GM23338 (cell line): ENCODE measurements around the gene ADGRG7. TPM values are rescaled to one million over a fixed set of nuclear protein-coding genes. Genes with fewer than 3 reads are reported as not detected.

Experiments
- ATAC-seq: fragments of 200-7000 bp; cut with Tn5 transposase; 3 replicates; pipeline ENCODE4 v1.9.1; 2020
- DNase-seq: peaks from one replicate; pipeline ENCODE4 v3.0.0-alpha.2; 2015; ENCODE audit warnings: low spot score
- H2AFZ ChIP-seq: fragments of 200-600 bp; sonication (generic); 2 replicates; pipeline ENCODE4 v1.8.0; 2016; ENCODE audit warnings: antibody characterized with exemption, mild to moderate bottlenecking, moderate library complexity
- H3F3A ChIP-seq: fragments of 200-600 bp; sonication (generic); replicated peaks from 2 replicates; pipeline ENCODE4 v1.8.0; 2017; ENCODE audit warnings: antibody characterized with exemption, mixed run types, low read depth
- H3K27ac ChIP-seq: fragments of 200-600 bp; sonication (generic); 2 replicates; pipeline ENCODE4 v1.6.1; 2016; ENCODE audit warnings: low read depth
- H3K27me3 ChIP-seq: fragments of 200-600 bp; sonication (generic); 2 replicates; pipeline ENCODE4 v1.8.0; 2016; ENCODE audit warnings: mild to moderate bottlenecking, mixed run types, moderate library complexity; ENCODE audit not compliant: insufficient read depth
- H3K36me3 ChIP-seq: fragments of 200-600 bp; sonication (generic); 2 replicates; pipeline ENCODE4 v1.8.0; 2016; ENCODE audit warnings: mild to moderate bottlenecking; ENCODE audit not compliant: insufficient read depth
- H3K4me1 ChIP-seq: fragments of 200-600 bp; sonication (generic); 2 replicates; pipeline ENCODE4 v1.8.0; 2016; ENCODE audit warnings: mild to moderate bottlenecking, moderate library complexity; ENCODE audit not compliant: insufficient read depth
- H3K4me2 ChIP-seq: fragments of 200-600 bp; sonication (generic); 2 replicates; pipeline ENCODE4 v1.7.1; 2017; ENCODE audit warnings: mixed run types
- H3K4me3 ChIP-seq: fragments of 200-600 bp; sonication (generic); 2 replicates; pipeline ENCODE4 v1.6.1; 2016; ENCODE audit warnings: mixed run types
- H3K79me2 ChIP-seq: fragments of 200-600 bp; sonication (generic); replicated peaks from 2 replicates; pipeline ENCODE4 v1.8.0; 2017; ENCODE audit warnings: mild to moderate bottlenecking; ENCODE audit not compliant: insufficient read depth
- H3K9me2 ChIP-seq: fragments of 200-600 bp; sonication (generic); 2 replicates; pipeline ENCODE4 v1.8.0; 2017; ENCODE audit not compliant: insufficient read depth
- H4K20me1 ChIP-seq: fragments of 200-600 bp; sonication (generic); replicated peaks from 2 replicates; pipeline ENCODE4 v1.8.0; 2017; ENCODE audit warnings: mild to moderate bottlenecking; ENCODE audit not compliant: insufficient read depth
- H3K27ac Mint-ChIP-seq: 2 replicates; pipeline ENCODE4 v1.8.0; 2020; ENCODE audit warnings: inconsistent platforms, mild to moderate bottlenecking, moderate library complexity, mixed read lengths
- H3K27me3 Mint-ChIP-seq: 3 replicates; pipeline ENCODE4 v1.8.0; 2022; ENCODE audit warnings: low read depth, mild to moderate bottlenecking, moderate library complexity, mixed read lengths, inconsistent platforms; ENCODE audit not compliant: insufficient read depth, poor library complexity
- H3K36me3 Mint-ChIP-seq: 3 replicates; pipeline ENCODE4 v1.8.0; 2021; ENCODE audit warnings: low read depth, mild to moderate bottlenecking, inconsistent platforms, moderate library complexity, mixed read lengths
- H3K4me1 Mint-ChIP-seq: 3 replicates; pipeline ENCODE4 v1.8.0; 2020; ENCODE audit warnings: mild to moderate bottlenecking, inconsistent platforms, mixed read lengths
- H3K4me3 Mint-ChIP-seq: 3 replicates; pipeline ENCODE4 v1.8.0; 2021; ENCODE audit warnings: moderate library complexity, mild to moderate bottlenecking, inconsistent platforms, mixed read lengths
- H3K9me3 Mint-ChIP-seq: 3 replicates; pipeline ENCODE4 v1.8.0; 2020; ENCODE audit warnings: moderate library complexity, mild to moderate bottlenecking, inconsistent platforms, mixed read lengths
- ETS1 ChIP-seq: IDR thresholded peaks from 2 replicates; pipeline ENCODE4 v1.6.1; 2016; ENCODE audit warnings: antibody characterized with exemption
- EZH2 ChIP-seq: fragments of 200-600 bp; sonication (generic); IDR thresholded peaks from one replicate; pipeline ENCODE4 v1.8.0; 2017; ENCODE audit warnings: antibody characterized with exemption, mild to moderate bottlenecking, low read depth; ENCODE audit not compliant: unreplicated experiment
- EZH2phosphoT487 ChIP-seq: fragments of 200-600 bp; sonication (generic); IDR thresholded peaks from one replicate; pipeline ENCODE4 v1.8.1; 2018; ENCODE audit warnings: antibody characterized with exemption; ENCODE audit not compliant: unreplicated experiment
- JUNB ChIP-seq: IDR thresholded peaks from one replicate; pipeline ENCODE4 v1.6.1; 2016; ENCODE audit warnings: antibody characterized with exemption; ENCODE audit not compliant: unreplicated experiment
- NANOG ChIP-seq: IDR thresholded peaks from 2 replicates; pipeline ENCODE4 v1.6.1; 2016; ENCODE audit warnings: antibody characterized with exemption, borderline replicate concordance
- POLR2AphosphoS5 ChIP-seq: IDR thresholded peaks from 2 replicates; pipeline ENCODE4 v1.6.1; 2016; ENCODE audit warnings: antibody characterized with exemption, low read depth
- STAT1 ChIP-seq: IDR thresholded peaks from one replicate; pipeline ENCODE4 v1.6.1; 2016; ENCODE audit warnings: antibody characterized with exemption; ENCODE audit not compliant: unreplicated experiment
- ZNF331 ChIP-seq: fragments of 250-450 bp; sonication (Bioruptor Pico); IDR thresholded peaks from 2 replicates; pipeline ENCODE4 v1.5.0; 2020; ENCODE audit warnings: low read depth, mild to moderate bottlenecking, moderate library complexity
- polyA plus RNA-seq: library from polyadenylated mRNA; unstranded; fragments of >200 nt; fragmentation: Nextera tagmentation; extraction: Ambion mirVana; gene quantifications from 2 replicates; pipeline ENCODE4 v1.2.1, GENCODE V29; 2016
- total RNA-seq: library from RNA; depleted of rRNA; stranded (reverse); fragments of >200 nt; shearing (Covaris generic); gene quantifications from 2 replicates; pipeline ENCODE4 v1.2.3, GENCODE V29; 2014
- TF ChIP-seq, protein P1 (sequence below): fragments of 250-450 bp; sonication (Bioruptor Pico); IDR thresholded peaks from 2 replicates; pipeline ENCODE4 v1.5.0; 2020; ENCODE audit warnings: mild to moderate bottlenecking, moderate library complexity

Gene ADGRG7
- total and polyA plus RNA-seq, 2 experiments from 2014 or later: not detected

DNA sequence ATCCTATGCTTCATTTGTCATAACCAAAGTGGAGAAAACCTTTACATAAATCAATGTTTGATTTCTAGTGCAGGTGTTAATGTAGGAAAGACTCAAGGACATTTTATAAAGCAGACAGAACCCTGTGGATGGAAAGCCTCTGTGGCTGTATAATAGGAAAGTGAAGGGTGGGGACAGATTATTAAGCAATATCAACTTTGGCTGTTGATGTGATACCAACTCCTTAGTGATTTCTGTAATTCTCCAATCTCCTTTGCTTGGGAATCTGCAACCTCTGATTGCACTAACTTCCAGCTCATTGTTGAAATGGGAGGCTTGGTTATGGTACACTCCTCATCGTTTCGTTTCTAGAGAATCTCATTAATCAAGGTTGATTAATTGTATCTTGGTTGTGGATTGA, 29.3 kb upstream of the ADGRG7 start:
- ATAC-seq: no peak
- H3K9me3 Mint-ChIP-seq: peaks cover 8% of the 10 kb centered on the region; the same call in 2 of the 3 replicates
- H3K27ac ChIP-seq: no peak overlapping the region
- H3K36me3 Mint-ChIP-seq: peaks cover 7% of the 10 kb centered on the region; the same call in 1 of the 3 replicates
- no peaks in the 10 kb centered on the region for H4K20me1 ChIP-seq
- H2AFZ ChIP-seq: no peak overlapping the region
- H3K27ac Mint-ChIP-seq: no peak overlapping the region
- H3F3A ChIP-seq: no peaks in the 10 kb centered on the region
- no peak overlapping the region for H3K4me3 Mint-ChIP-seq
- H3K27me3 Mint-ChIP-seq: peaks cover 3% of the 10 kb centered on the region
- no peak overlapping the region for H3K4me2 ChIP-seq
- no peaks in the 10 kb centered on the region for H3K79me2 ChIP-seq
- peaks cover 14% of the 10 kb centered on the region for H3K4me1 Mint-ChIP-seq
- H3K9me2 ChIP-seq: peaks cover 4% of the 10 kb centered on the region; the same call in 1 of the 2 replicates
- 0 out of 2 replicates have a peak, but pooled peaks cover 7% of the 10 kb centered on the region for H3K4me1 ChIP-seq
- no peak for DNase-seq
- no peaks in the 10 kb centered on the region for H3K27me3 ChIP-seq
- no peak for TF ChIP-seq EZH2
- no peak for TF ChIP-seq STAT1
- TF ChIP-seq NANOG: no peak
- no peak for TF ChIP-seq POLR2AphosphoS5
- no peak for TF ChIP-seq EZH2phosphoT487
- no peak for TF ChIP-seq ZNF331 (CRISPR knock-in tag)
- TF ChIP-seq, protein P1, sequence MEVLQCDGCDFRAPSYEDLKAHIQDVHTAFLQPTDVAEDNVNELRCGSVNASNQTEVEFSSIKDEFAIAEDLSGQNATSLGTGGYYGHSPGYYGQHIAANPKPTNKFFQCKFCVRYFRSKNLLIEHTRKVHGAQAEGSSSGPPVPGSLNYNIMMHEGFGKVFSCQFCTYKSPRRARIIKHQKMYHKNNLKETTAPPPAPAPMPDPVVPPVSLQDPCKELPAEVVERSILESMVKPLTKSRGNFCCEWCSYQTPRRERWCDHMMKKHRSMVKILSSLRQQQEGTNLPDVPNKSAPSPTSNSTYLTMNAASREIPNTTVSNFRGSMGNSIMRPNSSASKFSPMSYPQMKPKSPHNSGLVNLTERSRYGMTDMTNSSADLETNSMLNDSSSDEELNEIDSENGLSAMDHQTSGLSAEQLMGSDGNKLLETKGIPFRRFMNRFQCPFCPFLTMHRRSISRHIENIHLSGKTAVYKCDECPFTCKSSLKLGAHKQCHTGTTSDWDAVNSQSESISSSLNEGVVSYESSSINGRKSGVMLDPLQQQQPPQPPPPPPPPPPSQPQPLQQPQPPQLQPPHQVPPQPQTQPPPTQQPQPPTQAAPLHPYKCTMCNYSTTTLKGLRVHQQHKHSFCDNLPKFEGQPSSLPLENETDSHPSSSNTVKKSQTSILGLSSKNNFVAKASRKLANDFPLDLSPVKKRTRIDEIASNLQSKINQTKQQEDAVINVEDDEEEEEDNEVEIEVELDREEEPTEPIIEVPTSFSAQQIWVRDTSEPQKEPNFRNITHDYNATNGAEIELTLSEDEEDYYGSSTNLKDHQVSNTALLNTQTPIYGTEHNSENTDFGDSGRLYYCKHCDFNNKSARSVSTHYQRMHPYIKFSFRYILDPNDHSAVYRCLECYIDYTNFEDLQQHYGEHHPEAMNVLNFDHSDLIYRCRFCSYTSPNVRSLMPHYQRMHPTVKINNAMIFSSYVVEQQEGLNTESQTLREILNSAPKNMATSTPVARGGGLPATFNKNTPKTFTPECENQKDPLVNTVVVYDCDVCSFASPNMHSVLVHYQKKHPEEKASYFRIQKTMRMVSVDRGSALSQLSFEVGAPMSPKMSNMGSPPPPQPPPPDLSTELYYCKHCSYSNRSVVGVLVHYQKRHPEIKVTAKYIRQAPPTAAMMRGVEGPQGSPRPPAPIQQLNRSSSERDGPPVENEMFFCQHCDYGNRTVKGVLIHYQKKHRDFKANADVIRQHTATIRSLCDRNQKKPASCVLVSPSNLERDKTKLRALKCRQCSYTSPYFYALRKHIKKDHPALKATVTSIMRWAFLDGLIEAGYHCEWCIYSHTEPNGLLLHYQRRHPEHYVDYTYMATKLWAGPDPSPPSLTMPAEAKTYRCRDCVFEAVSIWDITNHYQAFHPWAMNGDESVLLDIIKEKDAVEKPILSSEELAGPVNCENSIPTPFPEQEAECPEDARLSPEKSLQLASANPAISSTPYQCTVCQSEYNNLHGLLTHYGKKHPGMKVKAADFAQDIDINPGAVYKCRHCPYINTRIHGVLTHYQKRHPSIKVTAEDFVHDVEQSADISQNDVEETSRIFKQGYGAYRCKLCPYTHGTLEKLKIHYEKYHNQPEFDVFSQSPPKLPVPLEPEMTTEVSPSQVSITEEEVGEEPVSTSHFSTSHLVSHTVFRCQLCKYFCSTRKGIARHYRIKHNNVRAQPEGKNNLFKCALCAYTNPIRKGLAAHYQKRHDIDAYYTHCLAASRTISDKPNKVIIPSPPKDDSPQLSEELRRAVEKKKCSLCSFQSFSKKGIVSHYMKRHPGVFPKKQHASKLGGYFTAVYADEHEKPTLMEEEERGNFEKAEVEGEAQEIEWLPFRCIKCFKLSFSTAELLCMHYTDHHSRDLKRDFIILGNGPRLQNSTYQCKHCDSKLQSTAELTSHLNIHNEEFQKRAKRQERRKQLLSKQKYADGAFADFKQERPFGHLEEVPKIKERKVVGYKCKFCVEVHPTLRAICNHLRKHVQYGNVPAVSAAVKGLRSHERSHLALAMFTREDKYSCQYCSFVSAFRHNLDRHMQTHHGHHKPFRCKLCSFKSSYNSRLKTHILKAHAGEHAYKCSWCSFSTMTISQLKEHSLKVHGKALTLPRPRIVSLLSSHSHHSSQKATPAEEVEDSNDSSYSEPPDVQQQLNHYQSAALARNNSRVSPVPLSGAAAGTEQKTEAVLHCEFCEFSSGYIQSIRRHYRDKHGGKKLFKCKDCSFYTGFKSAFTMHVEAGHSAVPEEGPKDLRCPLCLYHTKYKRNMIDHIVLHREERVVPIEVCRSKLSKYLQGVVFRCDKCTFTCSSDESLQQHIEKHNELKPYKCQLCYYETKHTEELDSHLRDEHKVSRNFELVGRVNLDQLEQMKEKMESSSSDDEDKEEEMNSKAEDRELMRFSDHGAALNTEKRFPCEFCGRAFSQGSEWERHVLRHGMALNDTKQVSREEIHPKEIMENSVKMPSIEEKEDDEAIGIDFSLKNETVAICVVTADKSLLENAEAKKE (CRISPR knock-in tag): no peak
- no peak for TF ChIP-seq JUNB
- no peak for TF ChIP-seq ETS1
- peaks cover 4% of the 10 kb centered on the region; the same call in 1 of the 2 replicates for H3K36me3 ChIP-seq
- no peak overlapping the region for H3K4me3 ChIP-seq
